Renal cortical epithelial cell (primary cell): ENCODE results near the gene SRRM5. TPM values are rescaled to one million over a fixed set of nuclear protein-coding genes. Genes with fewer than 3 reads are reported as not detected.
"Not testable (repeated sequence)": the region's sequence is repeated elsewhere in the genome, so short reads cannot be mapped to it uniquely, and the experiment has no call there.

Source experiments
- DNase-seq: peaks from one replicate; pipeline ENCODE4 v3.0.0-alpha.2; 2011; ENCODE audit warnings: low read depth
- total RNA-seq: library from RNA; depleted of rRNA; stranded (reverse); fragments of >200 nt; gene quantifications from 2 replicates; pipeline ENCODE4 v1.2.3, GENCODE V29; 2014

SRRM5 gene
- total RNA-seq, 1 donor from 2014 or later: 0.05 TPM

DNA sequence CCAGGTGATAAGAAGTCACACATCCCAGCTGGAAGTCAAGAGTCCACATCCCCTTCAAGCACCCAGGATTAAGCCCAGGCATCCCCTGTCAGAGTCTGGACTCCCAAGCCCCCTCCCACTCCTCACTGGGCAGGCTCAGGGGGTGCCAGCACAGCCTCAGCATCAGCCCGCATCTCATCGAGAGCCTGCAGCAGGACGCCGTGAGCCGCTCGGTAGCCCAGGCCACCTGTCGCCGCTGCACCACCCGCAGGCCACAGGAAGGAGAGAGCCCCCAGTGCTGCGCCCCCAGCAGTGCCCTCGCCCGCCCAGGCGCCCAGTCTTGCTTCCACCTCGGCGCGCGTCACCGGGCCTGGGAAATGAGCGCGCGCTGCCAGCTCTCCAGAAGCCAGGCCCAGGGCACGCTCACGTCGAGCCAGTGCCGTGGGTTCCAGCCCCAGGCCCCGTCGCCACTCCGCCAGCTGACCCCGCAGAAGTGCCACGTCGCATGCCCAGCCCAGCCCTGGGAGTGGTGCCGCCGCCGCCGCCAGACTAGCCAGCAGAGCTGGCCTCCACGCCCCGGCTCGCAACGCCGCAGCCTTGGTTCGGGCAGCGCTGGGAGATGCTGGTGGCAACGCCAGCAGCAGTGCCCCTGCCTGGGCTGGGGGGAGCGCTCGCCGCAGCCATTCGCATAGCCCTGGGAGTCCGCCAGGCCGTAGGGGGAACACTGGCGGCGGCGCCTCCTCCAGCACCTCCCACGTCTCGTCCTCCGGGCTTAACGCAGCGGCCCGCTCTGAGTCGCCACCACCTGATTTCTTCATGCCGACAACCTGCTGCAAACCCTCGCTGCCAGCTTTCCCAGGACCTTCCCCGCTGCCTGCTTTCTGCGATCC lies 19.8 kb upstream of the SRRM5 start:
- no peak for DNase-seq

DNA sequence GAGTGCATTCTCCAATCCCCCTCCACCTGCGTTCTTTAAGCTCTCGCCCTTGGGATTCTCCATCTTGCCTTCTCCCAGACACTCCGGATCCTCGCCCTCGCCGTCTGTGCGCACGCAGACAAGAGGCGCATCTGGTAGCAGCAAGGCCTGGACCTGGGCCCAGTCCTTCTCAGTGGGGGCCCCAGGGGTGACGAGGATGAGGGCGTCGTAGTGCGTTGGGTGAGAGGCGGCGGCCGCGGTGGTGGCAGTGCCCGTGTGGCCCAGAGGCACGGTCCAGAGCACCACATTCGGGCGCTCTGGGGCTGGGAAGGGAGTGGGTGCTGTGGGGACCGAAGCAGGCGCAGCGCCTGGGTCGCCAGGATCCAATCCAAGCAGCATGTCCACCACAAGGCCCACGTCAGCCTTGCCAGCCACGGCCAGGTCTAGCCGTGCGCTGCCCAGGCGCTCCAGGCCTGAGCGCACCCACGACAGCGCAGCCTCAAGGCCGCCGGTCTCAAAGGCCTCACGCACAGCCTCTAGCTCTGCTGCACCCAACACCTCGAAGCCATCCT lies 19.0 kb upstream of the SRRM5 start:
- DNase-seq: no peak

DNA sequence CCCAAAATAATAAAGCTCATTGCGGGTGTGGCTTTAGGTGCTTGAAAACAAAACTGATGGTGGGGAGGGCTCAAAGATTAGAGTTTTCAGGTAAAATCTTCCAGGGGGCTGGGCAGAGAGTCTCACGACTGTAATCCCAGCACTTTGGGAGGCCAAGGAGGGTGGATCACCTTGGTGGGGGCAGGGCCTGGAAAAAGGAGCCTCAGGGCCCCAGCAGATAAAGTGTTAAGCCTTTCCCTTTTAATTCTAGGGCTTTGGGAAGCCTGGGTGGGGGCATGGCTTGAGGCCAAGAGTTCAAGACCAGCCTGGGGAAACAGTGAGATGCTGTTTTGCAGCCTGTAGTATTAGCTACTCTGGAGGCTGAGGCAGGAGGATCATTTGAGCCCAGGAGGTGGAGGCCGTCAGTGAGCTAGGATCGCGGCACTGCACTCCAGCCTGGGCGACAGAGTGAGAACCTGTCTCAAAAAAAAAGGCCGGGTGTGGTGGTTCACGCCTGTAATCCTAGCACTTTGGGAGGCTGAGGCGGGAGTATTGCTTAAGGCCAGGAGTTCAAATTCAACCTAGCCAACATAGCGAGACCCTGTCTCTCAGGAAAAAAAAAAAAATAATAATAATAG lies 17.7 kb upstream of the SRRM5 start:
- no peak for DNase-seq

DNA sequence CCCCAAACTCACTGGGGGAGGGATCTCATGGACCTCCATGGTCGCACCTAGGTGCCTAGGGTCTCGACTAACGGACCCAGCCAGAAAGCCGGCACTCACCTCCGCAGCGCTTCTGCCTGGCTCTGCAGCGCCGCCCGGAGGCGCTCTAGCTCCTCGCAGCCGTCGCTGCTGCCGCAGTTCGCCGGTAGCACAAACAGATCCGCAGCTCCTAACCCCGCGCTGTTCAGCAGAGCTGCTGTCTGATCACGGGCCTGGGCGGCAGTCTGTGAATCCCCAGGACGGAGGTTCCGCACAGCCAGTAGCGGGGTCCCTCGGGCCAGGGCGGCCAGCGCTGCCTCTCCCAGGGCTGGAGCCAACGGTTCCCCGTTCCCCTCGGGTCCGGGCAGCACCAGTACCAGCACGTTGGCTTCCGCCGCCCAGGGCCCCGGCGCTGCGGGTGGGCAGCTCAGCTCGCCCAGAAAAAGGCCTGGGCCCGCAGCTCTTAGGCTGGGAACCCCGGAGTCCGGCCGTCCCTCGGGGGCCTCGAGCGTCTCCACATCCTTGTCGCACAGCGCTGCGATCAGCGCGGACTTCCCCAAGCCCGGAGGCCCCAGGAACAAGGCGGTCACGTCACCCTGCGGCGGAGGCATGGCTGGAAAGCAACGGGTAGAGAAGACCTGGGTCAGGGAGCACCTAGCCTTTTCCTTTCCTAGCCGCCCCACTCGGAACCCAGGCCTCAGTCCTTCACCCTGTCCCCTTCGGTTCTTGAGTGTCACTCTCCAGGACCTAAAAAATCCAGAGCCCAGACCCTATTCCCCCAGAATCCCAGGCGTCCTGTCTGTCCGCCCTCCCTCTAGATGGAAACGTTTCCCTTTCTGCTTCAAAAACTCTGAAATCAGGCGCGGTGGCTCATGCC lies 16.9 kb upstream of the SRRM5 start:
- DNase-seq: peak; percentile 48

DNA sequence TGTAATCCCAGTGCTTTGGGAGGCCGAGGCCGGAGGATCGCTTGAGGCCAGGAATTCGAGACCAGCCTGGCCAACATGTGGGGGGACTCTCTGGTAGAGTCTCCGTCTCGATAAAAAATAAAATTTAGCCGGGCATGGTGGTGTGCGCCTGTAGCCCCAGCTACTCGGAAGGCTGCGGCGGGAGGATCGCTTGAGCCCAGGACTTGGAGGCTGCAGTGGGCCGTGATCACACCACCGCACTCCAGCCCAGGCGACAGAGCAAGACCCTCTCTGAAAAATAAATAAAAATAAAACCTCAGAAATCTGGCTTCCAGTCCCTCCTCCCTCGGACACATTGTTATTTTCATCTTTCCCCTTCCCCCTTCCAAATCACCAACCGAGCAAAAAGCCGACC lies 16.3 kb upstream of the SRRM5 start:
- DNase-seq: no peak

DNA sequence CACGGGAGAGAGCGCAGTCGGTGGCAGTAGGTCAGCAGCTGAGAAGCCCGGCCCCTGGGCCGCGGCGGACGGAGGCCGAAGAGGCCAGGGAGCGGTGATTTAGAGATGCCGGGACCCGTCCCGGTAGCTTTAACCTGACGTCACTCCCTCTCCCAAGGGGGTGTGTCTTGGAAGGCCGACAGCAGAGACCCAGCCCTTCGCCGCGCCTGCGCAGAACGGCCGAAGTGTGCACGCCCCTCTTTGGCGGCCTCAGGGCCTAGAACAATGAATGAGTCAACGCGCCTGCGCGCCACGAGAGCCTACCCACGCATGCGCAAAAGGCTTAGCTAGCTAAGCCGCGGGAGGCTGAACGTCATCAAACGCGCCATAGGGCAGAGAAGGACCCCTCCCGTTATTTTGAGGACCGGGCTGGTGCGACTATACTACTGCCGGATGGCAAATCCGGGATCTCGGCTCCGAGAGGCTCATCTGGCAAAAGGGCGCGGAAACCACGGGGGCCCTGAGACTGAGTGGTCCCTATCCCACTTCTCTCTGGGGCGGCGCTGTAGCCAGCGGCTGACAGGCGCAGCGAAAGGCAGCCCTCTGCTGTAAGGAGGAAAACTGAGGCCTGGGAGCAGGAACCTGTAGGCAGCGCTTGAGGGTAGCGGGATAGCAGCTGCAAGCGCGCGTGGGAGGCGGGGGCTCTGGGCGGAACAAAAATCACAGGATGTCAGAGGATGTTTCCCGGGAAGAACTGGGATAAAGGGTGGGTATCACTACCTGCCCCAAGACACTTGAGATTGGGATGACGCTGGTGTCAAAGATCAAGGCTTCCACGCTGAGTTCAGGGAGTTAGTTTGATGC lies 15.7 kb upstream of the SRRM5 start, which contains the start of the genes IRGQ and ZNF576:
IRGQ (minus strand) TSS at position 136 of the 843 bp plus-strand sequence. CDS start 796 bp downstream, outside the sequence.
ZNF576 (plus strand) TSS at position 597 of the 843 bp plus-strand sequence. CDS start 514 bp downstream, outside the sequence.
- DNase-seq: peak; percentile 98

DNA sequence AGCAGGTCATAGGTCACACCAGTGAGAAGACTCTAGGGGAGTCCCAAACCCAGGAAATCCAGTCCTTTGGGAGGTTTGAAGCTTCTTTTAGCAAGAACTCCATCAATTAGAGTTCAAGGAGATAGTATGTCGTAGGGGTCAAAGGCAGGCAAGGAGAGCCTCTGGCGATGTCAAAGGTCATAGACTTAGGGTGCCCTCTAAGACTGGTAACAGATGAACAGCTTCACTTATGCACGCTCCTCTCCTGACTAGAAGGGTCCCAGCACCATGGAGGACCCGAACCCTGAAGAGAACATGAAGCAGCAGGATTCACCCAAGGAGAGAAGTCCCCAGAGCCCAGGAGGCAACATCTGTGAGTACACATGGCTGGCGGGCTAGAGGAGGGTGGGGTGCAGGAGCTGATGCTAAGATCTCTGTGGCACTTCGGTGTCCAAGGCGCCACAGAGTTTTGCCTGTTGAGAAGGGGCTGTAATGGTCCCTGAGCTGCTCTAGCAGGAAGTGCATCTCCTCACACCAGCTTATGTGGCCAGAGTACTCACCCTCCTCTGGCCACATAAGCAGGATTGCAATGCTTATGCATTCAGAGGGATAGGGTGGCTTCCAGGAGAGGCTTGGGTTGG lies 14.9 kb upstream of the SRRM5 start:
- no peak for DNase-seq

DNA sequence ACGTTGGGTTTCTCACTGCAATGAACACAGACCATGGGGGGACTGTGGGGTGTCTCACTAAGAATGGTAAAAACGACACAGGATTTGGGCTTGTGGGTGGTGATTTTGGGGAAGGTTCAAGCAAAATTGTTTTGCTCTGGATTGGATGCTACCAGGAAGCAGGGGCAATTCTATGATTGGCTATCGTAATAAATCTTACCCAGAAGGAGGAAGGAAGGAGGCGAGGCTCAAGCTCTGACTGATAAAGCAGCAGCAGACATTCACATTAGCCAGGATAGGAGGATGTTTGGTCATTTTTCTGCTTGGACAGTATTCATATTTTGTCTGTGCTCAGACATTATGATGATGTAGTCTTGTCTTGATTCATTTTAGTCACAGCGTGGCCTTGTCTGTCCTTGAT lies 14.0 kb upstream of the SRRM5 start:
- DNase-seq: no peak

DNA sequence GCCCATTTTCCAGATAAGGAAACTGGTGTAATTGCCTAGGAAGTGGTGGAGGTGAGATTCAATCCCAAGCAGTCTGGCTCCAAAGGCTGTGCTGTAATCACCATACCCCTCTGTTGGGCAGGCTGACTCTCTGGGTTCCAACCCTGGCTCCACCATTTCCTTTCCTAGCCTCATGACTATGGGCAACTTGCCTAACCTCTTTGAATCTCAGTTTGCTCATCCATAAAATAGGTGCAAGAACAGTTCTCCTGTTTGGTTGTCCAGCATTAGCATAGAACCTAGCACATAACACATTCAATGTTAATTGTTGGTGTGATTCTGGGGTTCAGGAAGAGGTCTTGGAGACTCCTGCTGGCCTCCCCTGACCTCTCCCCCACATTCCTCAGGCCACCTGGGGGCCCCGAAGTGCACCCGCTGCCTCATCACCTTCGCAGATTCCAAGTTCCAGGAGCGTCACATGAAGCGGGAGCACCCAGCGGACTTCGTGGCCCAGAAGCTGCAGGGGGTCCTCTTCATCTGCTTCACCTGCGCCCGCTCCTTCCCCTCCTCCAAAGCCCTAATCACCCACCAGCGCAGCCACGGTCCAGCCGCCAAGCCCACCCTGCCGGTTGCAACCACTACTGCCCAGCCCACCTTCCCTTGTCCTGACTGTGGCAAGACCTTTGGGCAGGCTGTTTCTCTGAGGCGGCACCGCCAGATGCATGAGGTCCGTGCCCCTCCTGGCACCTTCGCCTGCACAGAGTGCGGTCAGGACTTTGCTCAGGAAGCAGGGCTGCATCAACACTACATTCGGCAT lies 13.2 kb upstream of the SRRM5 start:
- no peak for DNase-seq

DNA sequence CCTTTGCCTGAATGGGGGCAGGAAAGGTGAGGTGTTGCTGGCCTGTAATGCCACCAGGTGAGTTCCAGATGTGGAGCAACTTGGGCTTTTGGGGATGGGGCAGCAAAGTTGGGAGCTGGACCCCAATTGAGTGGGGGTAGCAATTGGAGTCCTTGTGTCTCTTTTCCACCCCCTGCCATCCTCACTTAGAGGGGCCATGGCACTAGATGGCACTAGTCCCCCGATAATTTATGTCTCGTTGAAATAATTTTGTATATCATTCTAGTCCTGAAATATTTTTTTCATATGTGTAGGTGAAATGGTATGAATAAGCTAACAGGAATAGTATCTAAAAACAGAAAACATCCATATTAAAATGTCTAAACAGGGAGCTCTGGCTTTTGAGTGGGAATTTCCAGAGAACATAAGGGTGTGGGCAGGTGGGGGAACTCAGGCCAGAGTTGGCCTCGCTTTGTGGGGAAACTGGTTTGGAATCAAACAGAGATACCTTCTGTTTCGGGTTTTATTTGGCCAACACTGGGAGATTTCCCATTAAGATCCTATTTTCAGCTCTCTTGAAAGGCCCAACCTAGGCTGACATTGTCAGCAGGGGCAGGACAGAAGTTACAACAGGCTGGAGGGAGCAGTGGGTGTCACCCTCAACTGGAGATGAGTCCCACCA lies 12.1 kb upstream of the SRRM5 start:
- no peak for DNase-seq

DNA sequence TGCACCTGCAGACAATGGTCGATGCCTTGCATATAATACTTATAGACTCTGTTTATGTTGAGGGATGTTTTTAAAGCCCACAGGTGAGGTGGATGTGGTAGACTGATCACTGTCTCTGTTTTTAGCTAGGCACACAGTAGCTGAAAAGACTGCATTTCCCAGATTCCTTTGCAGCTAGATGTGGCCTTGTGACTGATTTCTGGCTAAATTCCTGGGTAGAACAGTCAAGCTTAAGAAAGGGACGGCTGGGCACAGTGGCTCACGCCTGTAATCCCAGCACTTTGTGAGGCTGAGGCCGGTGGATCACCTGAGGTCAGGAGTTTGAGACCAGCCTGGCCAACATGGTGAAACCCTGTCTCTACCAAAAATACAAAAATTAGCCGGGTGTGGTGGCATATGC lies 11.6 kb upstream of the SRRM5 start:
- not testable (repeated sequence) for DNase-seq

DNA sequence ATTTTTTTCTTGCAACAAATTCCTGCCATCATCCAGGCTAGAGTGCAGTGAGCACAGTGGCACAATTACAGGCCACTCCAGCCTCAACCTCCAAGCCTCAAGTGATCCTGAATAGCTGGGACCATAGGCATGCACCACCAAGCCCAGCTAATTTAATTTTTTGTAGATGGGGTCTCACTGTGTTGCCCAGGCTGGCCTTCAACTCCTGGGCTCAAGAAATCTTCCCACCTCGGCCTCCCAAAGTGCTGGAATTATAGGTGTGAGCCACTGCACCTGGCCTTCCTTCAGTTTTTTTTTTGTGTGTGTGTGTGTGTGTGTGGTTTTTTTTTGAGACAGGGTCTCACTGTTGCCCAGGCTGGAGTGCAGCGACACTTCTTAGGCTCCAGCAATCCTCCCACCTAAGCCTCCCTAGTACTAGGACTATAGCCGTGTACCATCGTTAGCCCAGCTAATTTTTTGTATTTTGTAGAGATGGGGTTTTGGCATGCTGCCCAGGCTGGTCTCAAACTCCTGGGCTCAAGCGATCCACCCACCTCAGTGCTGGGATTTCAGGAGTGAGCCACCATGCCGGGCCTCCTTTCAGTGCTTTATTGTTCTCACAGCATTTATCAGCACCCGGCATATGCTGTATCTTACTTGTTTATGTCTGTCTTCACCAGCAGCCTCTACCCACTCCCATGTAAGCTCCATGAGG lies 5.9 kb upstream of the SRRM5 start:
- no peak for DNase-seq

DNA sequence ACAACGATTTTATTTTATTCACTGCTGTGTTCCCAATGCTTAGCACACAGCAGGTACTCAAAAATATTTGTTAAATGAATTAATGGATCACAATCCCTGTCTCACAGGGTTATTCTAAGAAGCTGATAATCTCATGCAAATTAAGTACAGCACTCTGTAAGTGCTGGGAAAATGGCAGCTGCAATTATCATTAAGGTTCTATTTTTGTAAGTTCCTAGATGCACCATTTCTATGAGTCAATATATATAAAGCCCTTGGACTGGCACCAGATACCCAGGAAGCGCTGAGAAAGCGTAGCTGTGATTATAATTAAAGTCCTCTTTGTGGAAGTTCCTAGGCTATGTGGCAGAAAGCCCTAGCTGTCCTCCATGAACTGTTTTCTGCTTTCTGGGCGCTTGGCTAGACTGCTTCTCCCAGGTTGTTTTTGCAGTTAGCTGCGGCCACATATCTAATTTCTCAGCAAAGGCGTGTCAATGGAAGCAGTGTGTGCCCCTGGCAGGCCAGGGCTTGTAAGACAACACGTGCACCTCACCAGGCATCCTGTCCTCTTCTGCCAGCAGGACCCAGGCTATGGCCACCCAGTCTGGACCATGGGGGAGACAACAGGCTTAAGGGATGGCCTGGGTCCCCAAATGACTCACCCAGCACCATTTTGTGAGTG lies 5.2 kb upstream of the SRRM5 start:
- no peak for DNase-seq

DNA sequence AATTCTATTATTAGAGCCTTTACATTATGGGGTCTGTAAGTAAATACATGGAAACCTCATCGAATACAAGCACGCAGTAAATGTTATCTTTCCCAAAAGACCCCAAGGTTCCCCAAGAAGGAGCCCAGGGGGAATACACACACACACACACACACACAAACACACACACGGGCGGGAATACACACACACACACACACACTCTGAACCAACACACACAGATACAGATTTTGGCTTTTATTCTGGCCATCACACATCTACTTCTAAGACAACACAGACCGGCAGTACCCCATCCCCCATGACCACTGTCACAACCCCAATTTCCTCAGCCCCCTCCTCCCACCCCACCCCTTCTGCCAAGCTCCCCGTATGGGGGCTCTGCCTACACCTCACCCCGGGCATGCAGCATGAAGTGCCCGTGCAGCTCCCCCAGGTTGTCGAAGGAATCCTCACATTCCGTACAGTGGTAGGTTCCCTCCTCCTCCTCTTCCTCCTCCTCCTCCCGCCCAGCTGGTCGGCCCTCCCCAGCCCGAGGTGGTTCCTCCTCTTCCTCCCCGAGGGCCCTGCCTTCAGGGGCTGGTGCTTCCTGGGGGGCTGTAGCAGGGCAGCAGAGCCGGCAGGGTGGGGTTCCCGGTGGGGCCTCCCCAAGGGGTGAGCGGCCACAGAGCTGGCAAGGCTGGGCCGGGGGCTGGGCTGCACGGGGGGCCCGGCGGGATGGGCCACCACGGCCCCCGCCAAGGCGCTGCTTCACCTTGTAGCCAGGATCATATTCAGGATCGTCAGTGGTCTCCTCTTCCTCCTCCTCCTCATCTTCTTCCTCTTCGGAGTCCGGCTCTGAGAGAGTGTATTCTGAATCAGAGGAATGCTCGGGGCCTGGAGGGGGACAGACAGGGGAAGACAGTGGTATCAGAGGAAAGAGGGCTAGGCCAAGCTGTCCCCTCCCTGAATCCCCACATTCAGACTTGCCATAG lies 4.4 kb upstream of the SRRM5 start:
- DNase-seq: no peak

DNA sequence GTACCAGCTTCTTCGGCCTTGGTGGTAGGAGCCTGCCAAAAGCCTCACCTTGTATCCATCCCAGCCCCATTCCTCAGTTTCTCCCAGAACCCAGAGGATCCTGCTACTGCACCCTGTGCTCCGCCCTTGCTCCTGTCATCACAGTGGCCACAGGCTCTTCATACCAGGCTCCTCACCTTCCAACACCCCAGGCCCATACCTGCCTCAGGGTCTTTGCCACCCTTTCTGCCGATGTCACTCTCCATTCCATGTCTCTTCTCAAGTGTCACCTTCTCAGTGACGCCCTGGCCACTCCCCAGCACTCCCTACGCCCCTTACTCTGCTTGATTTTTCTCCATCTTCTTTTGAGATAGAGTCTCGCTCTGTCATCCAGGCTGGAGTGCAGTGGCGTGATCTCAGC lies 2.0 kb upstream of the SRRM5 start:
- no peak for DNase-seq

DNA sequence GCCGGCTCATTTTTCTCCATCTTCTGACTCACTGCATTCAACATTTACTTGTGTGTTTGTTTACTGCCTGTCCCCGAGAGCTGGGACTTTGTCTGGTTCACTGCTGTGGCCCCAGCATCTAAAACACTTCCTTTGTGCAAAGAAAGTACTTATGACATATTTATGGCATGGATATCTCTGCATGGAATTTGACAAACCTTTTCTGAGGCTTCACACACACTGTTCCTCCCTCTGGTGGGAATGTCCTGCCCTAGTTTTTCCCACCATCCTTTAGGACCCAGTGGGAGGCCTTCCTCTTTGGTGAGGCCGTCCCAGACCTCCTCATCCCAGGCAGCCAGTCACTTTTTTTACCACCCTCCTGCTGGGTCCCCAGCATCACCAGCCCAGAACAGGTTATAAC lies 1.4 kb upstream of the SRRM5 start:
- DNase-seq: no peak

DNA sequence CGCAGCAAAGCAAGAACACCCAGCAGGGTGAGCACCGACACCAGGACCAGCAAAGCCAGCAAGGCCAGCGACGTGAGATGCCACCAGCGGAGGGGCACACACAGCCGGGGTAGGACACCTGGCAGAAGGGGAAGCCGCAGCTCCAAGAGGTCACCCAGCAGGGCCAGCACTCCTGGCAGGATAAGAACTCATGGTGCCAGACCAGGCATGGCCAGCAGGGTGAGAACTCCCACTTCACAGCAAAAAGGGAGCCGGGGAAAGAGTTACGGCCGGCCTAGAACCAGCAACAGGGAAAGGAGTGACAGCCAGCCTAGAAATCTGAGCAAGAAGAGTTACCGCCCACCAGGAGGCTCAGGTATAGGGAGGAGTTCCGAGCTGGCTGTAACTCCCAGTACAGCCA lies 486 bp downstream of the SRRM5 start:
- no peak for DNase-seq
